Progenitor cell of endocrine pancreas (in vitro differentiated cells): ENCODE data around the gene LAMC1. TPM values are rescaled to one million over a fixed set of nuclear protein-coding genes. Genes with fewer than 3 reads are reported as not detected.

Experiments used
- DNase-seq: peaks from one replicate; pipeline ENCODE4 v3.0.0; 2021; ENCODE audit warnings: low spot score; ENCODE audit not compliant: unreplicated experiment
- H3K27ac Mint-ChIP-seq: 2 replicates; pipeline ENCODE4 v1.8.0; 2021; ENCODE audit warnings: mild to moderate bottlenecking, moderate library complexity, mixed read lengths
- H3K27me3 Mint-ChIP-seq: 2 replicates; pipeline ENCODE4 v1.8.0; 2021; ENCODE audit warnings: mixed read lengths
- H3K36me3 Mint-ChIP-seq: 2 replicates; pipeline ENCODE4 v1.8.0; 2022; ENCODE audit warnings: mixed read lengths; ENCODE audit not compliant: insufficient read depth
- H3K4me1 Mint-ChIP-seq: 2 replicates; pipeline ENCODE4 v1.8.0; 2021; ENCODE audit warnings: low read depth, mixed read lengths
- H3K4me3 Mint-ChIP-seq: 2 replicates; pipeline ENCODE4 v1.8.0; 2021; ENCODE audit warnings: low read depth, mild to moderate bottlenecking, moderate library complexity, mixed read lengths
- H3K9me3 Mint-ChIP-seq: 2 replicates; pipeline ENCODE4 v1.8.0; 2021; ENCODE audit warnings: low read depth, mixed read lengths
- CTCF ChIP-seq: fragments of 200-600 bp; sonication (generic); IDR thresholded peaks from one replicate; pipeline ENCODE4 v1.5.0; 2021; ENCODE audit warnings: antibody characterized with exemption, mild to moderate bottlenecking; ENCODE audit not compliant: unreplicated experiment
- long read RNA-seq: library from polyadenylated mRNA; unstranded; transcript quantifications from one replicate; pipeline ENCODE4 v2.0.0, GENCODE V29; 2020
- total RNA-seq: library from RNA; stranded (reverse); gene quantifications from 2 replicates; pipeline ENCODE4 v1.2.1, GENCODE V29; 2021

LAMC1 gene
- 72.9 and 77.3 TPM in 2 replicates for total RNA-seq
- long read RNA-seq, partial matches to known transcripts, result 32 of 62 reads
- long read RNA-seq, other reads (novel, unspliced or antisense), result 30 of 62 reads

GRCh38 chr1:183023146-183023600 is at the start of gene LAMC1:
LAMC1 (plus strand) TSS chr1:183023420; CDS start chr1:183023717, 297 bp downstream.
- peak; percentile 83 for DNase-seq
- Mint-ChIP-seq H3K27me3 (no peaks in the 10 kb centered on the region), H3K9me3 (peaks cover 2% of the 10 kb centered on the region), H3K36me3 (no peaks in the 10 kb centered on the region), H3K4me3 (peak within 1 kb of the TSS; percentile 89), H3K4me1 (peaks cover 34% of the 10 kb centered on the region), H3K27ac (peak within 1 kb of the TSS; percentile 97)
- TF ChIP-seq CTCF, result no peak

- Mint-ChIP-seq H3K9me3 (no peaks in the 10 kb centered on the region), H3K4me3 (no peak overlapping the region), H3K4me1 (peaks cover 15% of the 10 kb centered on the region), H3K36me3 (no peaks in the 10 kb centered on the region), H3K27me3 (no peaks in the 10 kb centered on the region), H3K27ac (peak overlapping the region; percentile 1)
- no peak for DNase-seq
- TF ChIP-seq CTCF, result no peak
Observed at GRCh38 chr1:182974506-182975191, 48.6 kb upstream of the LAMC1 start.

GRCh38 chr1:182977480-182977879 is 45.7 kb upstream of the LAMC1 start:
- H3K27me3 Mint-ChIP-seq, result no peaks in the 10 kb centered on the region
- H3K36me3 Mint-ChIP-seq, result no peaks in the 10 kb centered on the region
- no peak for DNase-seq
- H3K27ac Mint-ChIP-seq, result no peak overlapping the region
- no peaks in the 10 kb centered on the region for H3K9me3 Mint-ChIP-seq
- H3K4me3 Mint-ChIP-seq, result no peak overlapping the region
- peaks cover 7% of the 10 kb centered on the region for H3K4me1 Mint-ChIP-seq
- no peak for TF ChIP-seq CTCF

GRCh38 chr1:182978151-182978853 is 44.9 kb upstream of the LAMC1 start:
- no peaks in the 10 kb centered on the region for H3K9me3 Mint-ChIP-seq
- H3K27ac Mint-ChIP-seq, result no peak overlapping the region
- H3K27me3 Mint-ChIP-seq, result no peaks in the 10 kb centered on the region
- no peak overlapping the region for H3K4me3 Mint-ChIP-seq
- DNase-seq, result no peak
- H3K36me3 Mint-ChIP-seq, result no peaks in the 10 kb centered on the region
- TF ChIP-seq CTCF, result no peak
- H3K4me1 Mint-ChIP-seq, result peaks cover 4% of the 10 kb centered on the region

- Mint-ChIP-seq H3K9me3 (no peaks in the 10 kb centered on the region), H3K4me3 (no peak overlapping the region), H3K27me3 (no peaks in the 10 kb centered on the region), H3K36me3 (no peaks in the 10 kb centered on the region), H3K27ac (no peak overlapping the region), H3K4me1 (peaks cover 3% of the 10 kb centered on the region)
- DNase-seq, result no peak
- no peak for TF ChIP-seq CTCF
Observed at GRCh38 chr1:182984138-182984537, 39.1 kb upstream of the LAMC1 start.
